GM21529 (cell line): ENCODE results near the gene ENO3.
A peak's percentile ranks its signal among the peaks of the same experiment; 100 is the strongest.

ENCODE experiments used
- ATAC-seq: cut with Tn5 transposase; IDR thresholded peaks from one replicate; pipeline ENCODE4 v1.9.1; 2021; ENCODE audit not compliant: unreplicated experiment

Gene ENO3

DNA sequence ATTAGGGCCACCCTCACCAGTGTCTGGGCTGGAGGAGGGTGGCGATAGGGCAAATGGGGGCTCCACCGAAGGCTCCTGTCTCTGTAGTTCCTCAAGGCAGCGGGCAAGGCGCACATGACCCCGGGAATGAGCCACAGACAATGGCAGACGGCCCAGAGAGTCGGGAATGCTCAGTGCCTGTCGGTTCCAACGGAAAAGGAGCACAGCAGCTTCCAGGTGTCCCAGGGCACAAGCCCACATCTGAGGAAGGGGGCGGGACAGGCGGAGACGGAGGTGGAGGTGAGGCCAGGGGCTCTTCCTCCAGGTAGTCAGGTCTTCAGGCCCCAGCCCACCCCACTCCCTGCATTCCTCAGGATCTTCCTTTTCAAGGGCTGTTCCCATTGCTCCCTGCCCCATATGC lies 21.8 kb downstream of the ENO3 start:
- no peak for ATAC-seq

- ATAC-seq, result no peak
Measured at GRCh38 chr17:4973256-4974114, 22.6 kb downstream of the ENO3 start.

DNA sequence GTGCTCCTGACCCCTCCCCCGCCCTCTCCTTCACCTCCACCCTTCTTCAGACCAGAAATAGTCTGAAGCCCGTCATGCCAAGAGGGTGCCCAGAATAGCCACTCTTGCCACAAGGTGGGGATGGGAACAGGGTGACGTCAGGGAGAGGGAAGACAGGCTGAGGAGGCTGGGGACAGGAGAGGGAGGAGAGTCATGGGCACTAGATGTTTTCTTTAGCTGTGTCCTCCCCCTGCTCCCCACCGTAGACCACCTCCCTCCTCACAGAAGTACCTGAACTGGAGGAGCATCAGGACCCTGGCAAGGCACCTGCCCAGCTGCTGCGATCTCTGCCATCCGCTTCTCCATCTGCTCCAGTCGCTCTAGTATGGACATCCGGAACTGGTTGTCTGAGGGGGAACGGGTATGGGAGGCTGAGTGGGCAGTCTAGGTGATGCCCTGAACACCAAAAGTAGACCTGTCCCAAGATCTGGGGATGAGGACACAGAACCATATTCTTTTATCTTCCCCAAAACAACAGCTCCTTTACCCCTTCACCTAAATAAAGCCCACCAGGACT lies 23.3 kb downstream of the ENO3 start:
- no peak for ATAC-seq

- no peak for ATAC-seq
Measured at GRCh38 chr17:4978726-4979125, 27.8 kb downstream of the ENO3 start.

DNA sequence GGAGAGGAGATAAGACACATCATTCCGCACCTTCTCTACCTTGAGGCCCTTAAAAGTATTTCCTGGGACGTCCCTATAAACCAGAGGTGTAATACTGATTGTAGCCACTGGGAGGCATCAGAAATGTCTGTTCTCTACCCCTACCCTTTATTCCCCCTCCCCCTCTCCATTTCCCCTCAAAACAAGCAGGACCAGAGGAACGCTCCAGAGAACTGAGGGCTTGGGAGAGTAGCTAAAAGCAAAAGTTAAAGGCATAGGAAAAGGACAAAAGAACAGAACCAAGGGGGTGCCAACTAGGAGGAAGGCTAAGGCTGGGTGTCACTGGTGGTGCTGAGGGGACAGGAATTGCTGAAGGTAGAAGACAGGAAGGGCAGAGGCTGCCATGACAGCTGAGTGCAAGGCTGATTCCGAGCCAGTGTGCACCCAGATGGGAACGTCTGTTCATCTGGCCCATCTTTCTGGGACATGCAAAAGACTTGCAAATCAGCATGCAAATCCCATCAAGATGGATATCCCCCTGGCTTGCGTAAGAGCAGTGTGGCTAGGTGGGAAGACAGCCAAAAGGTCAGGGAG lies 29.8 kb downstream of the ENO3 start:
- no peak for ATAC-seq

DNA sequence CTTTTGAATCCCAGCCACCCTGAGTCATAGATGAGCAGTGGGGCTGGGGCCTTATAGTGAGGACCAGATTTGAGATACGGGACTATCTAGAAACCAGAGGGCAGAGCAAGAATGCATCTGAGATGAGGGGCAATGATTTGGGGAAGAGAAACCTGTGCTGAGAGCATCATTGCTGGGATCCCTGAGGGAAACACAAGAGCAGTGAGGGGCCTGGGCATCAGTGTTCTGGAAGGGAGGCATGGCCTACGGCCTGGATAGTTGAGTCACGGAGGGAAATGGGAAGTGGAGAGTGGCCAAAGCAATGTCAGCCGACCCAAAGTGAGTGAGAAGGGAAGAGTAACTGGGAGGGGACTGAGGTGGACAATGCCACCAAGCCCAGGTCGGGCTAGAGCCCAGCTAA lies 31.4 kb downstream of the ENO3 start:
- no peak for ATAC-seq

DNA sequence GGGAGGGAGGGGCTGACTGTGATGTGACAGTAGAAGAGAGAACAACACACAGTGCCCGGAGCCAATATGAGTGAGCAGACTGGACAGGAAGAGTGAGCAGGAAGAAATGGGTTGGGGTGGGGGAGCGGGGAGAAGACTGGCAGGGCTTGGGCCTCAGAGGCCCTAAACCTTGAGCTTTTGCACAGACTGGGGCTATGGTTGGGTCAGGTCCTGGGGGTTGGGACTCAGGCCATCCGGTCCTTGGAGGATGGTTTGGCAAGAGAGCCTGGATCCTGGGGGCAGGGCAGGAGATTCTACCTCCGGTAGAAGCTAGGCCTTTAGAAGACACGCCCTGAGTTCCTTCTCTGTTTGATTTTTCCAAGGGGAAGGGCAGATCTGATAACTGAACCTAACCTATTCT lies 35.5 kb downstream of the ENO3 start:
- ATAC-seq, result no peak

DNA sequence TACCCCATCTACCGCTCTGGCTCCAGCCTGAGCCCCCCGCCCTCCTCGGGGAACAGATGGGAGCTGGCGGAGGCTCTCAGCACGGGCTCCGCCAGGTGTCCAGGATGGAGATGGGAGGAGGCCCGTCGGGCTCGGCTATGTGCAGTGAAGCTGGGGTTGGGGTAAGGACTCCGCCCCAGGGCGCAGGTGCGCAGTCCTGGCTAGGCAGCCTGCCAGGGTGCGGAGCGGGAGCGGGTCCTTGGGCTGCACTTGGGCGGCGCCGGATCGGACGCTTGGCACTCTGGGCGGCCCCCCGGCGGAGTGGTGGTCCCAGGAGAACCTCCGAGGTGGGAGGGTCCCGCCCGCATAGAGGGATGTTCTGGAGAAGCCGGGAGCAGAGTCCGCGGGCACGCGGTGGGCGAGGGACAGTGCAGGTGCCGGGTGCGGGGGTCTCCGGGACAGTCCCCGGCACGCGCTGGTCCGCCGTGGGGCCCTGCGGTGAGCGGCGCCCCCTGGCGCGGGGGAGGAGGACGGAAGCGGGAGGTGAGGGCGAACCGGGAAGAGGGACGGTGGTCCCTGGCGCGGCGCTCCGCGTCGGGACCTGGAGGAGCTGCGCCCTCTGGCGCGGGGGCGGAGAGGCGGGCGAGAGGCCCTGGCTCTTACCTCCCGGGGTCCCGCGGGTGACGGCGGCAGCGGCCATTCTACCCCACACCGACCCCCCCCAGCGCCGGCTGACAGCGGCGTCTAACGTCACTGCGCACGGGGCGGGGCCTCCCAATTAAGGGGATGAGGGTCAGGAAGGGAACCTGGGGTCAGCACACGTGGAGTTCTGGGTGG lies 36.2 kb downstream of the ENO3 start, which contains the start of gene CAMTA2:
TSS of gene CAMTA2 (minus strand) at position 725 of the 816 bp plus-strand sequence. CDS start 1,453 bp downstream, outside the sequence.
- peak; percentile 73 for ATAC-seq

- no peak for ATAC-seq
Measured at GRCh38 chr17:4987767-4988567, 37.0 kb downstream of the ENO3 start.

DNA sequence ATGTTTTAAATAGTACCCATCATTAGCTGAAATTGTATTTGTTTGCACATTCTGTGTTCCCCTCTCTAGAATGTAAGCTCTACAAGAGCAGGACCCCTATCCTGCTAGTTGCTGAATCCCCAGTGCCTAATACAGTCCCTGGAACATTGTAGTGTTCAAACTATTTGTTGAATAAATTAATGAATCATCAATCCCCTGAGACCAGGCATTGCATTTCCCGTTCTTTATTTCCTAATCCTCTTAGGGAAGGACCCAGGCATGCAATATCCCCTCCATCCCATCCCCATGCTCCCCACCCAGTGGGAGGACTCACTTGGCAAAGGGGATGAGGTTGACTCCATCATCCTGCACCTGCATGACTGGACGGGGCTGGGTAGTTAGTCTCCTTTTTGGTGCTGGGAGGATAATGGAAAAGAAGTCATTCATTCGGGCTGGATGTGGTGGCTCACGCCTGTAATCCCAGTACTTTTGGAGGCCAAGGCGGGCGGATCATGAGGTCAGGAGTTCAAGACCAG lies 43.2 kb downstream of the ENO3 start:
- no peak for ATAC-seq

GRCh38 chr17:4997302-4998026 lies 46.5 kb downstream of the ENO3 start, which contains the start of the genes INCA1 and KIF1C:
INCA1 (minus strand) TSS chr17:4997522; CDS start chr17:4994437, 3,085 bp downstream.
KIF1C (plus strand) TSS chr17:4997950; CDS start chr17:5000247, 2,297 bp downstream.
- peak; percentile 82 for ATAC-seq

GRCh38 chr17:4998027-4998731 lies 47.3 kb downstream of the ENO3 start:
- ATAC-seq, result peak; percentile 13

DNA sequence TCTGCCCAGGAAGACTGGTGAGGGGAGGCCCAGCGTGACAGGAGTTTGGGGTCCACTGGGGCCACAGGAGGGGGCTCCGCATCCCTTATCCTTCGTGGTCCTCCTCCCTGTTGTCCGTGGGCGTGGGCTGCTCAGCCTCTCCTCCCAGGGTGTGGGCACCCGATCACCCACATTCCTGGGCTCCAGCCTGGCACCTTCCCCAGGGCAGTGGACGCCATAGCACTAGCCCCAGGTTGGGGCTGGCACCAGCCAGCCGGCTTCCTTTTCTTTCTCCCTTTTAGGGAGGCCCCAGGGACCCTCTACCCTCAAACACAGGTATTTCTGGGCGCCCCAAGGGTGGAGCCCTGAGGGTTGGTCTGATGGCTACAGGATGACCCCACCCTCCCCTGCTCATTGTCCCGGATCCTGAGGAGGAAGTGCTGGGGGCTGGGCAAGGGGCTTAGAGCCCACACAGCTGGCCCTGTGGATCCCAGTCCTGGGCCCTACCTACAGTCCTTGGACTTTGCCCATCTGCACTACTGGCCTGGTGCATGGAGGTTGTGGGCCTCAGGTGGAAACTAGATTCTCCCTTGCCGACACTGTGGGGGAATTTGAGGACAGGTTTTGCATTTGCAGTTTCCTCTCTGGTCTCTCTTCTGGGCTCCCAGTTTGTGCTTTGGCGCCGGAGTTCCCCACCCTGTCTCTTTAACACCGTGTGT lies 48.0 kb downstream of the ENO3 start:
- ATAC-seq, result no peak

DNA sequence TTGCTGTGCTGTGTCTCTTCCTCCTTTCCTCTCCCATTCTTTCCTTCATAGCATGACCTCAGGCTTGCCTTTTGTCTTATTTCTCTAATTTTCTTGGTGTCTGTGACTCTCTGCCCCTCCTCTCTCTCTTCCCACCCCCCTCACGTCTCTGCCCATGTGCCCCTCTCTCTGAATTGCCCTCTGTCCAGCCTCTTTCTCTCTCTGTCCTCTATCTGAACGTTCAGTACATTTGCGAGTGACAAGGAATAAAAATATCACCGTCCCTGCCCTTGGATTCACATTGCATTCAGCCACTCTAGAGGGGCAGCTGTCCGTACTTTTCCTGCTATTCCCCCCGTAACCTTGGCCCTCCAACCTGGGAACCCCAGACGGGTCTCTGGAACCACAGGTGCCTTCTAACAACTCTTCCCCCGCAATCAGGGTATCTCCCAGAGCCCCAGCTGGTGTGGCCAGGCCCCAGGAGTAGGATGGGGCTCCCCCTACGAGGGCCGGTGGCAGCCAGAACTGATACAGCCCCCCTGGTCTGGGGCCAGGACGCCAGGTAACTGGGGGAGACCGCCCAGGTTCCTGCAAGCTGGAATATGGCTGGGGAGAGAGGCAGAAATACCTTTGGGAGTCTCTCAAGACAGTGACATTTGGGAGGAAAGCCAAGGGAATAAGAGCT lies 48.6 kb downstream of the ENO3 start:
- ATAC-seq, result no peak

DNA sequence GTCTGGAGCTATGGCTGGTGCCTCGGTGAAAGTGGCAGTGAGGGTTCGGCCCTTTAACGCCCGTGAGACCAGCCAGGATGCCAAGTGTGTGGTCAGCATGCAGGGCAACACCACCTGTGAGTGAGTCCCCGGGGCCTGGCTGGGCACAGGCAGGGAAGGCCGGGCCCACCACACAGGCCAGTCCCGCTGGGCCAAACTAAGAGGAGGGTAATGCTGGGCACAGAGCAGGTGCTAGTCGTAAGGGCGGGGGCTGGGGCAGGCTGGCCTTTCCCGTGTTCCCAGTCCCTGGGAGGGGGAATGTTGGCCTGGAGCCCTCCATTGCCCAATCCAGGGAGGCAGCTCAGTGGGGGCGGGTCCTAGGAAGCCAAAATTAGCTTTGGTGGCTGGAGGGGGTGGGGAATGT lies 49.3 kb downstream of the ENO3 start:
- ATAC-seq, result no peak

DNA sequence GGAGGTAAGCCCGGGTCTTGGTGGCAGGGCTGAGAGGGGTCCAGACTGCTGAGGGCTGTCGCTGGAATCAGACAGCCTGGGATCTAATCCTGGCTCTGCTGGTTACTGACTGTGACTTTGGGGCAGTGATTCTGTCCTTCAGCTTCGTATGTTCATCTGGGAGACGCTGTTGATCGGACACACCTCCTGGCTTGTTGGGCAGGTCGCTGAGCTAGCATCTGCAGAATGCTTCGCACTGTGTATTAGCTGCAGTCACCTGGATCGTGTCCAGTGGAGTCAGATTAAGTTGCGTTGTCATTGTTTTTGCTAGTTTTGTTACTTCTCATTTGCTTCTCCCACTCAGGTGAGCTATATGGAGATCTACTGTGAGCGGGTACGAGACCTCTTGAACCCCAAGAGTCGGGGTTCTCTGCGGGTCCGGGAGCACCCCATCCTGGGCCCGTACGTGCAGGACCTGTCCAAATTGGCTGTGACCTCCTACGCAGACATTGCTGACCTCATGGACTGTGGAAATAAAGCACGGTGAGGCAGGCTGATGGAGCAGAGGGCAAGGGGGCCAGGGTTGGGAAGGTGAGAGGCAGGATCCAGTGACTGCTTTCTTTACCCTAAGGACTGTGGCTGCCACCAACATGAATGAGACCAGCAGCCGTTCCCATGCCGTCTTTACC lies 51.3 kb downstream of the ENO3 start:
- ATAC-seq, result no peak

- no peak for ATAC-seq
Measured at GRCh38 chr17:5003214-5003867, 52.4 kb downstream of the ENO3 start.
